HepG2 (cell line): ENCODE data around the gene MAN1C1.

Experiments used
- MLX ChIP-seq: IDR thresholded peaks from 2 replicates; pipeline ENCODE4 v1.6.1; 2016
- ZNF790 ChIP-seq: sonication (generic); formaldehyde crosslinking; IDR thresholded peaks from 2 replicates; pipeline ENCODE4 v1.8.0; 2022; ENCODE audit warnings: missing genetic modification reagents, mild to moderate bottlenecking, borderline replicate concordance

DNA sequence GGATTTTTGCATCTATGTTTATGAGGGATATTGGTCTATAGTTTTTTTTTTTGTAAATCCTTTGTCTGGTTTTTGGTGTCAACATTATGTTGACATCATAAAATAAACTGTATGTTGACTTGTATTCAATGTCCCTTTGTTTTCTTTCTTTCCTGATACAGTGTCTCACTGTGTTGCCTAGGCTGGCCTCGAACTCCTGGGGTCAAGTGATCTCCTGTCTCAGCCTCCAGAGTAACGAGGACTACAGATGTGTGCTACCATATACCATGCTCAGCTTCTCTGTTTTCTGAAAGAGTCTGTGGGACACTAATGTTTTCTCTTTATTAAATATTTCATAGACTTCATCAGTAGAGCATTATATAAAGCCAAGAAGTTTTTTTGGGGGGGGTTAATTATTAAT lies 18.3 kb downstream of the MAN1C1 start:
- TF ChIP-seq MLX (CRISPR knock-in tag) (no peak), ZNF790 (no peak)
